ENCODE data around the gene ABCD2. TPM values are rescaled to one million over a fixed set of nuclear protein-coding genes. Genes with fewer than 3 reads are reported as not detected.

Gene ABCD2
- total RNA-seq, 3 donors from 2014 or later = 0.52 to 1.1 (median 0.55) TPM

GRCh38 chr12:39502726-39503125, 116.9 kb downstream of the ABCD2 start:
- intact Hi-C loops (cut with DNase I, micrococcal nuclease) = no loop called here
- Histone ChIP-seq H3K4me3 (no peak overlapping the region), H3K4me1 (ENCODE audit: low read depth) (no peaks in the 10 kb centered on the region), H3K36me3 (ENCODE audit: low read depth) (no peaks in the 10 kb centered on the region), H3K9me3 (no peaks in the 10 kb centered on the region)
- ATAC-seq (no peak), DNase-seq (no peak)
- no peak for TF ChIP-seq CTCF (IDR thresholded peaks at IDR 0.05)

Other genes with a start within 250 kb of the ABCD2 start
- 10 to 100 TPM; 26.6 to 28.1 (median 27.4) TPM for gene KIF21A, start 176.7 kb downstream of the ABCD2 start, total RNA-seq

Measured in mucosa of descending colon (tissue), 3 donors.